Measurements from ENCODE around the gene ITIH2.

The ITIH2 gene

GRCh38 chr10:7697426-7697825, 5.7 kb upstream of the ITIH2 start:
- Histone ChIP-seq H3K4me3 (ENCODE audit: low read depth, low read length) (no peak overlapping the region), H3K27me3 (ENCODE audit: control insufficient read depth, insufficient read depth, low read length) (no peaks in the 10 kb centered on the region), H3K36me3 (ENCODE audit: control insufficient read depth, insufficient read depth, low read length) (no peaks in the 10 kb centered on the region), H3K9ac (ENCODE audit: low read depth, low read length) (no peak overlapping the region), H3K4me1 (ENCODE audit: control insufficient read depth, insufficient read depth, low read length) (no peaks in the 10 kb centered on the region), H3K27ac (ENCODE audit: low read depth, low read length) (no peak overlapping the region), H3K9me3 (ENCODE audit: control insufficient read depth, insufficient read depth, low read length) (peaks cover 7% of the 10 kb centered on the region; the same call in 1 of the 2 replicates)

- H3K9ac ChIP-seq (ENCODE audit: low read depth, low read length), result no peak overlapping the region
- H3K27ac ChIP-seq (ENCODE audit: low read depth, low read length), result no peak overlapping the region
- no peaks in the 10 kb centered on the region for H3K9me3 ChIP-seq (ENCODE audit: control insufficient read depth, insufficient read depth, low read length)
- no peaks in the 10 kb centered on the region for H3K4me1 ChIP-seq (ENCODE audit: control insufficient read depth, insufficient read depth, low read length)
- H3K4me3 ChIP-seq (ENCODE audit: low read depth, low read length), result no peak overlapping the region
- H3K27me3 ChIP-seq (ENCODE audit: control insufficient read depth, insufficient read depth, low read length), result no peaks in the 10 kb centered on the region
- no peaks in the 10 kb centered on the region for H3K36me3 ChIP-seq (ENCODE audit: control insufficient read depth, insufficient read depth, low read length)
These were observed 2.5 kb upstream of the ITIH2 start for GRCh38 chr10:7700577-7701125.

- no peak overlapping the region for H3K9ac ChIP-seq (ENCODE audit: low read depth, low read length)
- H3K27me3 ChIP-seq (ENCODE audit: control insufficient read depth, insufficient read depth, low read length), result no peaks in the 10 kb centered on the region
- no peaks in the 10 kb centered on the region for H3K36me3 ChIP-seq (ENCODE audit: control insufficient read depth, insufficient read depth, low read length)
- no peaks in the 10 kb centered on the region for H3K9me3 ChIP-seq (ENCODE audit: control insufficient read depth, insufficient read depth, low read length)
- H3K4me3 ChIP-seq (ENCODE audit: low read depth, low read length), result no peak overlapping the region
- H3K27ac ChIP-seq (ENCODE audit: low read depth, low read length), result no peak overlapping the region
- no peaks in the 10 kb centered on the region for H3K4me1 ChIP-seq (ENCODE audit: control insufficient read depth, insufficient read depth, low read length)
These were observed 1.9 kb upstream of the ITIH2 start for GRCh38 chr10:7701158-7701742.

GRCh38 chr10:7702288-7702812, 766 bp upstream of the ITIH2 start:
- no peaks in the 10 kb centered on the region for H3K4me1 ChIP-seq (ENCODE audit: control insufficient read depth, insufficient read depth, low read length)
- H3K27me3 ChIP-seq (ENCODE audit: control insufficient read depth, insufficient read depth, low read length), result no peaks in the 10 kb centered on the region
- H3K4me3 ChIP-seq (ENCODE audit: low read depth, low read length), result no peak overlapping the region
- H3K27ac ChIP-seq (ENCODE audit: low read depth, low read length), result no peak overlapping the region
- H3K9me3 ChIP-seq (ENCODE audit: control insufficient read depth, insufficient read depth, low read length), result no peaks in the 10 kb centered on the region
- no peaks in the 10 kb centered on the region for H3K36me3 ChIP-seq (ENCODE audit: control insufficient read depth, insufficient read depth, low read length)
- H3K9ac ChIP-seq (ENCODE audit: low read depth, low read length), result no peak overlapping the region

GRCh38 chr10:7704071-7705016, 1.2 kb downstream of the ITIH2 start:
- Histone ChIP-seq H3K27me3 (ENCODE audit: control insufficient read depth, insufficient read depth, low read length) (no peaks in the 10 kb centered on the region), H3K9me3 (ENCODE audit: control insufficient read depth, insufficient read depth, low read length) (no peaks in the 10 kb centered on the region), H3K36me3 (ENCODE audit: control insufficient read depth, insufficient read depth, low read length) (no peaks in the 10 kb centered on the region), H3K4me3 (ENCODE audit: low read depth, low read length) (no peak overlapping the region), H3K4me1 (ENCODE audit: control insufficient read depth, insufficient read depth, low read length) (no peaks in the 10 kb centered on the region), H3K9ac (ENCODE audit: low read depth, low read length) (no peak overlapping the region), H3K27ac (ENCODE audit: low read depth, low read length) (no peak overlapping the region)

GRCh38 chr10:7705341-7705740, 2.2 kb downstream of the ITIH2 start:
- H3K4me3 ChIP-seq (ENCODE audit: low read depth, low read length), result no peak overlapping the region
- no peak overlapping the region for H3K9ac ChIP-seq (ENCODE audit: low read depth, low read length)
- no peaks in the 10 kb centered on the region for H3K4me1 ChIP-seq (ENCODE audit: control insufficient read depth, insufficient read depth, low read length)
- H3K27ac ChIP-seq (ENCODE audit: low read depth, low read length), result no peak overlapping the region
- H3K36me3 ChIP-seq (ENCODE audit: control insufficient read depth, insufficient read depth, low read length), result no peaks in the 10 kb centered on the region
- H3K9me3 ChIP-seq (ENCODE audit: control insufficient read depth, insufficient read depth, low read length), result no peaks in the 10 kb centered on the region
- no peaks in the 10 kb centered on the region for H3K27me3 ChIP-seq (ENCODE audit: control insufficient read depth, insufficient read depth, low read length)

- no peak overlapping the region for H3K4me3 ChIP-seq (ENCODE audit: low read depth, low read length)
- H3K36me3 ChIP-seq (ENCODE audit: control insufficient read depth, insufficient read depth, low read length), result no peaks in the 10 kb centered on the region
- no peak overlapping the region for H3K9ac ChIP-seq (ENCODE audit: low read depth, low read length)
- H3K27ac ChIP-seq (ENCODE audit: low read depth, low read length), result no peak overlapping the region
- no peaks in the 10 kb centered on the region for H3K9me3 ChIP-seq (ENCODE audit: control insufficient read depth, insufficient read depth, low read length)
- H3K27me3 ChIP-seq (ENCODE audit: control insufficient read depth, insufficient read depth, low read length), result no peaks in the 10 kb centered on the region
- no peaks in the 10 kb centered on the region for H3K4me1 ChIP-seq (ENCODE audit: control insufficient read depth, insufficient read depth, low read length)
These were observed 3.5 kb downstream of the ITIH2 start for GRCh38 chr10:7706534-7707073.

GRCh38 chr10:7707102-7707501, 4.0 kb downstream of the ITIH2 start:
- no peak overlapping the region for H3K9ac ChIP-seq (ENCODE audit: low read depth, low read length)
- no peaks in the 10 kb centered on the region for H3K27me3 ChIP-seq (ENCODE audit: control insufficient read depth, insufficient read depth, low read length)

GRCh38 chr10:7707858-7708622, 4.9 kb downstream of the ITIH2 start:
- Histone ChIP-seq H3K4me3 (ENCODE audit: low read depth, low read length) (no peak overlapping the region), H3K9ac (ENCODE audit: low read depth, low read length) (no peak overlapping the region), H3K27ac (ENCODE audit: low read depth, low read length) (no peak overlapping the region), H3K36me3 (ENCODE audit: control insufficient read depth, insufficient read depth, low read length) (no peaks in the 10 kb centered on the region), H3K27me3 (ENCODE audit: control insufficient read depth, insufficient read depth, low read length) (no peaks in the 10 kb centered on the region), H3K9me3 (ENCODE audit: control insufficient read depth, insufficient read depth, low read length) (no peaks in the 10 kb centered on the region), H3K4me1 (ENCODE audit: control insufficient read depth, insufficient read depth, low read length) (no peaks in the 10 kb centered on the region)

More at GRCh38 chr10:7707102-7707501, 4.0 kb downstream of the ITIH2 start:
- Histone ChIP-seq H3K4me1 (ENCODE audit: control insufficient read depth, insufficient read depth, low read length) (no peaks in the 10 kb centered on the region), H3K27ac (ENCODE audit: low read depth, low read length) (no peak overlapping the region), H3K4me3 (ENCODE audit: low read depth, low read length) (no peak overlapping the region), H3K9me3 (ENCODE audit: control insufficient read depth, insufficient read depth, low read length) (no peaks in the 10 kb centered on the region), H3K36me3 (ENCODE audit: control insufficient read depth, insufficient read depth, low read length) (no peaks in the 10 kb centered on the region)

- no peak overlapping the region for H3K9ac ChIP-seq (ENCODE audit: low read depth, low read length)
- no peaks in the 10 kb centered on the region for H3K9me3 ChIP-seq (ENCODE audit: control insufficient read depth, insufficient read depth, low read length)
- no peak overlapping the region for H3K4me3 ChIP-seq (ENCODE audit: low read depth, low read length)
- H3K36me3 ChIP-seq (ENCODE audit: control insufficient read depth, insufficient read depth, low read length), result no peaks in the 10 kb centered on the region
- H3K4me1 ChIP-seq (ENCODE audit: control insufficient read depth, insufficient read depth, low read length), result no peaks in the 10 kb centered on the region
- no peaks in the 10 kb centered on the region for H3K27me3 ChIP-seq (ENCODE audit: control insufficient read depth, insufficient read depth, low read length)
- H3K27ac ChIP-seq (ENCODE audit: low read depth, low read length), result no peak overlapping the region
These were observed 5.7 kb downstream of the ITIH2 start for GRCh38 chr10:7708832-7709231.
